BLaER1 treated with 17β-estradiol and CSF1 and Interleukin-3, amounts not matched to agents 10 nM and 100 nM (cell line): ENCODE measurements around the gene TMEM132D.

Experiments used
- H3K27ac ChIP-seq, 11 experiments: shearing (Covaris generic); formaldehyde crosslinking; 2 replicates each; pipeline ENCODE4 v1.8.1; 2022
- H3K27me3 ChIP-seq, 11 experiments: shearing (Covaris generic); formaldehyde crosslinking; 2 replicates each; pipeline ENCODE4 v1.8.1; 2022
- H3K36me3 ChIP-seq, 11 experiments: shearing (Covaris generic); formaldehyde crosslinking; 2 replicates each; pipeline ENCODE4 v1.8.1; 2022
- H3K4me1 ChIP-seq, 10 experiments: shearing (Covaris generic); formaldehyde crosslinking; 2 replicates each; pipeline ENCODE4 v1.8.1; 2022
- H3K4me2 ChIP-seq, 11 experiments: shearing (Covaris generic); formaldehyde crosslinking; 2 replicates each; pipeline ENCODE4 v1.8.1; 2022
- H3K4me3 ChIP-seq, 10 experiments: shearing (Covaris generic); formaldehyde crosslinking; 2 replicates each; pipeline ENCODE4 v1.8.1; 2022
- H3K9ac ChIP-seq, 11 experiments: shearing (Covaris generic); formaldehyde crosslinking; 2 replicates each; pipeline ENCODE4 v1.8.1; 2022
- H3K9me3 ChIP-seq, 11 experiments: shearing (Covaris generic); formaldehyde crosslinking; replicated peaks in 1 of 11; 2 replicates each; pipeline ENCODE4 v1.8.1; 2022
- H4K20me1 ChIP-seq, 11 experiments: shearing (Covaris generic); formaldehyde crosslinking; 2 replicates each; pipeline ENCODE4 v1.8.1; 2022
- Cebpa-rat ChIP-seq, 11 experiments: shearing (Covaris generic); IDR thresholded peaks; 2 replicates each; pipeline ENCODE4 v1.8.1; 2022

The TMEM132D gene

DNA sequence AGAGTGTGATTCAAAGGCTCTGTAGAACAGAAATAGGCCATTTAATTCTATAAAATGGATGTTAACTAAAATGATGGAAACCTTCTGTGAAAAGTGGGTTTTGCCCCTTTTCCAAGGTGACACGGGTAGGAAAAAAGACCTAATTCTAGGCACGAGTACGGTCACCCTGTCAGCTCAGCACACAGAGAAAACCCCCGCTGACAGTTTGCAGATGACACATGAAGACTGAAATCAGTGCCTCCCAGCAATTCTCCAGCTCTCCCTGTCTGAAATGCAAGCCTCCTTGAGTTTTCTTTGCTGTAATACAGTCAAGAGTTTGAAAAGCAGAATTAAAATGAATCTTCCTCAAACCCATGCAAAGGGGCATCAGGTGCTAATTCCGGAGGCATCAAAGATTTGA lies 230.0 kb downstream of the TMEM132D start:
- Histone ChIP-seq H3K9ac (no peak overlapping the region), H3K9me3 (peaks cover 0 to 2% (median 0%) of the 10 kb centered on the region in 11 experiments; a peak in 5 of 22 replicates), H3K4me1 (no peaks in the 10 kb centered on the region), H3K27ac (no peak overlapping the region), H3K36me3 (no peaks in the 10 kb centered on the region), H3K4me2 (no peak overlapping the region), H3K4me3 (no peak overlapping the region), H3K27me3 (no peaks in the 10 kb centered on the region), H4K20me1 (no peaks in the 10 kb centered on the region)
- TF ChIP-seq Cebpa-rat (IDR thresholded peaks at IDR 0.05) = no peak

DNA sequence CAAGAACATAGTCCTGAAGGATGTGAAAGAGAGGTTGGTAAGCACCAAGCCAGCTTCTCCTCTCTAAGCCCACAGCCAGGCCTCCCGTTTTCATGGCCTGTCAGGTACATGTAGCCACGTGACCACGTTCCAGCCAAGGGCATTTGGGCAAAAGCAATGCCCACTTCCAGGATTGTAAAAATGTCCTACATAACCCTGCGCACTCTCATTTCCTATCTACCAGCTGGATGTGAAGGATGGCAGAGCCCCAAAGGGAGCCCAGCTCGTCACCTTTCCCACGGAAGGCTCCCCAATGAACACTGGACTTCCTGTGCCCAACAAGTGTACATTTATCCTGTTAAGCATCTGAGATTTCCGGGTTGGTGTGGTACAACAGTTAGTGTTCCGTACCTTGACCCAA lies 231.7 kb downstream of the TMEM132D start:
- H3K4me2 ChIP-seq = no peak overlapping the region
- no peak overlapping the region for H3K27ac ChIP-seq
- H3K4me1 ChIP-seq = no peaks in the 10 kb centered on the region
- H3K9me3 ChIP-seq = peaks cover 0 to 7% (median 0%) of the 10 kb centered on the region in 11 experiments; a peak in 5 of 22 replicates
- no peaks in the 10 kb centered on the region for H3K36me3 ChIP-seq
- H4K20me1 ChIP-seq = no peaks in the 10 kb centered on the region
- no peak for TF ChIP-seq Cebpa-rat (IDR thresholded peaks at IDR 0.05)
- no peaks in the 10 kb centered on the region for H3K27me3 ChIP-seq
- no peak overlapping the region for H3K4me3 ChIP-seq
- no peak overlapping the region for H3K9ac ChIP-seq

DNA sequence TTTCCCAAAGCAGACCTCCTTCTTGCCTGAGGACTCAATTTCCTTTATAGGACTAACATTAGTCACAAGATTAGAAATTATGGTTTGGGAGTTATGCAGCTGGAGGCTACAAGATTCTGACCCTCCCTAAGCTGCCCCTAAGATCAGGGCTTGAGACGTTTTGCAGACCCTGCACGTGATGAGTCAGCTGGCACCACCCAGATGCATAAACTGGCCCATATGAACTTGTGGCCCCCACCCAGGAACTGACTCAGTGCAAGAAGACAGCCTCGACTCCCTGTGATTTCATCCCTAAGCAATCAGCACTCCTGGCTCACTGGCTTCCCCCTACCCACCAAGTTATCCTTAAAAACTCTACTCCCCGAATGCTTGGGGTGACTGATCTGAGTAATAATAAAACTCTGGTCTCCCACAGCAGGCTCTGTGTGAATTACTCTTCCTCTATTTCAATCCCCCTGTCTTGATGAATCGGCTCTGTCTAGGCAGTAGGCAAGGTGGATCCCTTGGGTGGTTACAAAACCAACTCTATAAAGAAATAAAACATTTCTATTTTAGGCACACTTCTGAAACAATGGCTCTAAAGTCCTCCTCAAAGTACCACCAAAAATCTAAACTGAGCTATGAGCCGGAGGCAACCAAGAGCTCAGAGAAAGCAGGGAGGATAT lies 233.4 kb downstream of the TMEM132D start:
- Histone ChIP-seq H3K4me2 (no peak overlapping the region), H3K4me1 (no peaks in the 10 kb centered on the region), H3K9ac (no peak overlapping the region), H3K27ac (no peak overlapping the region), H3K9me3 (peaks cover 0 to 7% (median 0%) of the 10 kb centered on the region in 11 experiments; a peak in 5 of 22 replicates), H3K4me3 (no peak overlapping the region), H3K36me3 (no peaks in the 10 kb centered on the region), H3K27me3 (no peaks in the 10 kb centered on the region), H4K20me1 (no peaks in the 10 kb centered on the region)
- no peak for TF ChIP-seq Cebpa-rat (IDR thresholded peaks at IDR 0.05)

DNA sequence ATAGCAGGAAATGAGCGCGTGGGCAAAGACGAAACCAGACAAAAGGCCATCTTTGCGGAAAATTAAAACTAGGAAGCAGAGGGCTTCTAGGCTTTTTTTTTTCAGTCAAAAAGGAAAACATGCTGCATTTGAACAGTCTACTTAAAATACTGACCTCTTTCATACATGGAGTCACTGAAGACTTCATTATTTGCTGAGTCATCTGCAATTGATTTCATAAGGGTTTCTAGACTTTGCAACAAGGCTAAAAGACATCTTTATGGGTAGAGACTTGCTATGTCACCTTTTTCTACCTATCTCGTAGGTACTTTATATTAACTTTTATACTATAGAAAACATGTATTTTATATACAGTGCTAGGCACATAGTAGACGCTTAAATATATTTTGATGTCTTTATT lies 238.4 kb downstream of the TMEM132D start:
- Histone ChIP-seq H4K20me1 (no peaks in the 10 kb centered on the region), H3K9me3 (peaks cover 0 to 7% (median 0%) of the 10 kb centered on the region in 11 experiments; a peak in 5 of 22 replicates), H3K9ac (no peak overlapping the region), H3K4me3 (no peak overlapping the region), H3K36me3 (no peaks in the 10 kb centered on the region), H3K27me3 (no peaks in the 10 kb centered on the region), H3K4me2 (no peak overlapping the region), H3K27ac (no peak overlapping the region), H3K4me1 (no peaks in the 10 kb centered on the region)
- TF ChIP-seq Cebpa-rat (IDR thresholded peaks at IDR 0.05) = no peak

DNA sequence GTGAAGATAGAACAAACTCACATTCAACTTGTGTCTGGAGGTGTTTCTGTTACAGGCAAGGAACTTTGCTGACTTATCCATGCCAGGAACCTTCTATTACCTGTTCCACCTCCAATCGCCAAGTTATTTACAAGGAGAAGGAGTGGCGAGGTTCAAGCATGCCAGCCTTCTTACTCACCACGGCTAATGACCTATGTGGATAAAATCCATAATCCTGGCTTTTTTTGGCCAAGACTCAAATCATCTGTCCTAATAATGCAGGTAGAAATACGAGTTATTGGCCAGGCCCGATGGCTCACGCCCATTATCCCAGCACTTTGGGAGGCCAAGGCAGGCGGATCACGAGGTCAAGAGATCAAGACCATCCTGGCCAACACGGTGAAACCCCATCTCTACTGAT lies 241.6 kb downstream of the TMEM132D start:
- Histone ChIP-seq H3K9ac (no peak overlapping the region), H3K27ac (no peak overlapping the region), H3K27me3 (no peaks in the 10 kb centered on the region), H3K4me3 (no peak overlapping the region), H3K9me3 (no peaks in the 10 kb centered on the region), H3K4me1 (no peaks in the 10 kb centered on the region), H3K36me3 (no peaks in the 10 kb centered on the region), H3K4me2 (no peak overlapping the region), H4K20me1 (no peaks in the 10 kb centered on the region)
- no peak for TF ChIP-seq Cebpa-rat (IDR thresholded peaks at IDR 0.05)

DNA sequence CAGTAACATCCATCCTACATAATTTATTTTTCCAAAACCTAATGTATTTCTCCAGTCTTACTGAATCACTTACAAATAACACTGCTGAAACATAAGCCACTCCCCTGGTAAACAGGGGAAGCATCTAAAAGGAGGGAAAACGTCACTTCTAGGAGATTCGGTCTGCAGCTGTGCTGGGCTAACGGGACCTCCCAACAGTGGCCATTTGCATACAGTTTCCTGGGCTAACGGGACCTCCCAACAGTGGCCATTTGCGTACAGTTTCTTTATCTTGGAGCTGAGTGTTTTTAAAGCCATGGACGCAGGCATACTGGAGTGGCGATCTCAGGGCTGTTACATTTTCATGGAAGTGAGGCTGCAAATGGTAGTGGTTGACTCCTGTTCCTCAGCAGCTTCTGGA lies 242.9 kb downstream of the TMEM132D start:
- Histone ChIP-seq H4K20me1 (no peaks in the 10 kb centered on the region), H3K4me3 (no peak overlapping the region), H3K27ac (no peak overlapping the region), H3K27me3 (no peaks in the 10 kb centered on the region), H3K4me1 (no peaks in the 10 kb centered on the region), H3K9ac (no peak overlapping the region), H3K9me3 (no peaks in the 10 kb centered on the region), H3K4me2 (no peak overlapping the region), H3K36me3 (no peaks in the 10 kb centered on the region)
- TF ChIP-seq Cebpa-rat (IDR thresholded peaks at IDR 0.05) = no peak

DNA sequence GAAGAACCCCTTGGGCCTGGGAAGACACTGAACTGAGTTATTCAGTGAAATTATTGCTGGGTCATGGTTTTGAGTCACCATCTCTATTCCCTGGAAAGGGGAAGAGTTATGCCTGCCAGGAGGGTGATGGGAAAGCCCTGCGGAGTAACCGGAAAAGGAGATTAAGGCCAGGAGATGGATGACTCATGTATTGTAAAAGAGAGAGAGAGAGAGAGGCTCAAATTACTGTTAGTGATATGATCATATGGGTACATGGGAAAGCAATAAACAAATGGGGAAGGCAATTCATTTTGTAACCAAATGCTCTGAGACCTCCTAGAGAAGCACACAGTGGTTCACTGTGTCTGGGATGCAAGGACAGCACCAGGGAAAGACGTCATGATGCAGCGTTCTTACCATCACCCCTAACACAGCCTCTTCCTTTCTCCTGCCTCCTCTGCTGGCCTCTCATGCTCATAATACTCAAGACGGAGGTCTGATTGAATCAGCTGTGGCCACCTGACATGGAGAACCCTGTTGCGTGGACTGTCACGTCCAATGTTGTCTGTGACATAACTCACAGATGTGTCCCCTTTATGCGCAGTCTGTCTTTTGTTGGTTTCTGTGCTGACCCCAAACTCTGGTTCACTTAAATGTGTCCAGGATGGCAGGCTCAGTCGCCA lies 243.7 kb downstream of the TMEM132D start:
- H3K9me3 ChIP-seq = no peaks in the 10 kb centered on the region
- no peak overlapping the region for H3K4me2 ChIP-seq
- no peak for TF ChIP-seq Cebpa-rat (IDR thresholded peaks at IDR 0.05)
- no peaks in the 10 kb centered on the region for H3K27me3 ChIP-seq
- H4K20me1 ChIP-seq = no peaks in the 10 kb centered on the region
- H3K36me3 ChIP-seq = no peaks in the 10 kb centered on the region
- no peak overlapping the region for H3K4me3 ChIP-seq
- no peak overlapping the region for H3K9ac ChIP-seq
- H3K27ac ChIP-seq = no peak overlapping the region
- H3K4me1 ChIP-seq = no peaks in the 10 kb centered on the region

DNA sequence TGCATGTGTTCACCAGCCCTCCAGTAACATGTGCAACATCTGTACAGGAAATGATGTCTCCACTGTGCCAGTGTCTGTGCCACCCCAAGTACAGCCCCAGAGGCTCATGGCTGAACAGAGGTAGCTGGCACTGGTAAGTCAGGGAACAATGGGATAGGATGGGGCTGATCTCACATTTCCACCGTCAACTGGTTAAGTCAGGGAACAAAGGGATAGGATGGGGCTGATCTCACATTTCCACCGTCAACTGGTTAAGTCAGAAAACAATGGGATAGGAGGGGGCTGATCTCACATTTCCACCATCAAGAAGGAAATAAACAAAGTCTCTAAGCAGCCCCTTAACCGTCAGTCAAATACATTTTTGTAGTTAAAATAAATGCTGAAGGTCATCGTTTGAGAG lies 246.6 kb downstream of the TMEM132D start:
- H3K9me3 ChIP-seq = peaks cover 0 to 6% (median 0%) of the 10 kb centered on the region in 11 experiments; a peak in 1 of 22 replicates

DNA sequence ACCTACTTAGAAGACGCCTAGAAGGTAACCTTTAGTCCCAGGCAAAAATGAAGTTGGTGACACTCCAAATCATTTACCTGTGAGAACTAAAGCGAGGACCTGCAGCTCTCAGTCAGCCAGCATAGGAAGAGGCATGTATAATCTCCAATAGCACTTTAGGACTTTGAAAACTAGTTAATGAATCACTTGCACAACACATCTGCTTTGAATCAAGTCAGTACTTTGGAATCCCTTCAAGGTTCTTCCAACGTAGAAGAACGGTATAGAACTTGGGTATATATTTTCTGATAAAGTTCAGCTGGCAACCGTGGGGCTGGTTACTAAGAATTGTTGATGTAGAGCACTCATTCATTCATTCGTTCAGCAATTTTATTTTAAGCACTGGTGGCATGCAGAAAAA lies 251.9 kb downstream of the TMEM132D start:
- no peak overlapping the region for H3K4me2 ChIP-seq
- no peaks in the 10 kb centered on the region for H4K20me1 ChIP-seq
- H3K27me3 ChIP-seq = no peaks in the 10 kb centered on the region
- H3K36me3 ChIP-seq = no peaks in the 10 kb centered on the region
- H3K4me1 ChIP-seq = peaks cover 0 to 10% (median 0%) of the 10 kb centered on the region in 10 experiments; a peak in 2 of 20 replicates
- TF ChIP-seq Cebpa-rat (IDR thresholded peaks at IDR 0.05) = no peak
- no peak overlapping the region for H3K4me3 ChIP-seq
- H3K9ac ChIP-seq = no peak overlapping the region
- H3K9me3 ChIP-seq = peaks cover 3 to 24% (median 7%) of the 10 kb centered on the region in 11 experiments; a peak in 9 of 22 replicates
- no peak overlapping the region for H3K27ac ChIP-seq

More for the DNA sequence above, 246.6 kb downstream of the TMEM132D start:
- H3K9ac ChIP-seq = no peak overlapping the region
- H3K4me1 ChIP-seq = no peaks in the 10 kb centered on the region
- H3K27me3 ChIP-seq = no peaks in the 10 kb centered on the region
- TF ChIP-seq Cebpa-rat (IDR thresholded peaks at IDR 0.05) = no peak
- H3K27ac ChIP-seq = no peak overlapping the region
- H3K36me3 ChIP-seq = no peaks in the 10 kb centered on the region
- no peak overlapping the region for H3K4me2 ChIP-seq
- no peaks in the 10 kb centered on the region for H4K20me1 ChIP-seq
- no peak overlapping the region for H3K4me3 ChIP-seq

DNA sequence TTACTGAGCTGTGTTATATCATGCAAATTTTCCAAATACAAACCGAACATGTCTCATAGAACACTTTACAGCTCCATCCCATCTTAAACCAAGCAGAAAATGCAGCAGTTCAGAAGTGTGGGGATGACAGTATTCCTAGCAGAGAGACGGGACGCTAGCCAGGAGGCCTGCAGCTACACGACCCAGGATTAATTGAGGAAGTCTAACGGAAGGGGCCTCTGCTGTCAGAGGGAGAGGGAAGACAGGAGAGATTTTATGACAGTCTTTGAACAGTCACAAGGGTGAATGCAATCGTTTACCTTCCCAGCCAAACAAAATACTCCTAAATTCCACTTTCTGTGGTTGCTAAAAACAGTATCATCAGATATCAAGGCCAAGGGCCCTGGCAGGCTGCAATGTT lies 261.9 kb downstream of the TMEM132D start:
- no peaks in the 10 kb centered on the region for H4K20me1 ChIP-seq
- H3K27ac ChIP-seq = no peak overlapping the region
- H3K36me3 ChIP-seq = no peaks in the 10 kb centered on the region
- no peak overlapping the region for H3K4me2 ChIP-seq
- peaks cover 0 to 5% (median 0%) of the 10 kb centered on the region in 11 experiments; a peak in 1 of 22 replicates for H3K9me3 ChIP-seq
- H3K27me3 ChIP-seq = no peaks in the 10 kb centered on the region
- TF ChIP-seq Cebpa-rat (IDR thresholded peaks at IDR 0.05) = no peak
- H3K4me3 ChIP-seq = no peak overlapping the region
- H3K4me1 ChIP-seq = no peaks in the 10 kb centered on the region
- H3K9ac ChIP-seq = no peak overlapping the region
